Sigmoid colon (tissue), 7 donors: ENCODE results near the gene SLC19A1. TPM values are rescaled to one million over a fixed set of nuclear protein-coding genes. Genes with fewer than 3 reads are reported as not detected.

Source experiments
- DNase-seq: peaks from one replicate; pipeline ENCODE4 v3.0.0-alpha.2; 2019
- H3K27ac ChIP-seq, 4 donors: fragments of 200-600 bp; sonication (generic); one replicate each; pipeline ENCODE4 v1.5.1; 2016 to 2019; ENCODE audit warnings: mild to moderate bottlenecking in 1 of 4
- H3K27me3 ChIP-seq, 3 donors: fragments of 200-600 bp; sonication (generic); one replicate each; pipeline ENCODE4 v1.5.1; 2019; ENCODE audit warnings: mild to moderate bottlenecking in 1 of 3
- H3K36me3 ChIP-seq, 4 donors: fragments of 200-600 bp; sonication (generic); one replicate each; pipeline ENCODE4 v1.5.1; 2016 to 2019
- H3K4me1 ChIP-seq, 4 donors: fragments of 200-600 bp; sonication (generic); one replicate each; pipeline ENCODE4 v1.5.1; 2017 to 2019
- H3K4me3 ChIP-seq, 4 donors: fragments of 200-600 bp; sonication (generic); one replicate each; pipeline ENCODE4 v1.5.1; 2017 to 2019; ENCODE audit warnings: mild to moderate bottlenecking in 2 of 4, moderate library complexity in 1 of 4
- H3K9me3 ChIP-seq, 4 donors: fragments of 200-600 bp in 3 of 4; sonication (generic) in 3 of 4; one replicate each; pipeline versions ENCODE4 v1.5.1 to v1.6.1; 2013 to 2019
- EP300 ChIP-seq, 4 donors: sonication (generic); formaldehyde crosslinking; IDR thresholded peaks; one replicate each; pipeline ENCODE4 v1.6.1; 2017; ENCODE audit warnings: antibody characterized with exemption in 4 of 4
- POLR2A ChIP-seq, 2 donors: fragments of 450-650 bp; IDR thresholded peaks; one replicate each; pipeline ENCODE4 v1.6.1; 2016; ENCODE audit warnings: antibody characterized with exemption in 2 of 2, mild to moderate bottlenecking in 2 of 2, moderate library complexity in 2 of 2
- POLR2AphosphoS5 ChIP-seq, 4 donors: sonication (generic); formaldehyde crosslinking; IDR thresholded peaks; one replicate each; pipeline ENCODE4 v1.6.1; 2017; ENCODE audit warnings: antibody characterized with exemption in 4 of 4
- WGBS, 2 donors: extraction: QIAGEN DNeasy Blood & Tissue Kit; methylation state at CpG; one replicate each; pipeline ENCODE4 v1.1.7; 2013; 5-methylcytosine and 5-hydroxymethylcytosine counted together
- intact Hi-C: fragments of 100-400 bp; cut with DNase I; formaldehyde crosslinking; loops from one replicate; pipeline ENCODE4 v1.15.1; 2023
- polyA plus RNA-seq, 3 donors: library from polyadenylated mRNA; stranded (reverse); fragments of 200-250 nt; gene quantifications; one replicate each; pipeline ENCODE4 v1.2.3, GENCODE V29; 2013
- total RNA-seq, 4 donors: library from RNA; depleted of rRNA; stranded (reverse); fragments of >200 nt; gene quantifications; one replicate each; pipeline ENCODE4 v1.1.0, GENCODE V29; 2016
- TF ChIP-seq, protein P1 (sequence below), 4 experiments: fragments of 450-650 bp in 3 of 4; fragments of 200-600 bp in 1 of 4; IDR thresholded peaks; one replicate each; pipeline ENCODE4 v1.5.1; 2016 to 2019; ENCODE audit warnings: antibody characterized with exemption in 4 of 4, mild to moderate bottlenecking in 3 of 4, moderate library complexity in 2 of 4
- donor health status: healthy with polysubstance abuse.
- donor health status: Bipolar disorder and iron deficiency.
- donor health status: healthy.

SLC19A1 gene
- total and polyA plus RNA-seq, 7 donors = 1.8 to 10.7 (median 2.5) TPM

DNA sequence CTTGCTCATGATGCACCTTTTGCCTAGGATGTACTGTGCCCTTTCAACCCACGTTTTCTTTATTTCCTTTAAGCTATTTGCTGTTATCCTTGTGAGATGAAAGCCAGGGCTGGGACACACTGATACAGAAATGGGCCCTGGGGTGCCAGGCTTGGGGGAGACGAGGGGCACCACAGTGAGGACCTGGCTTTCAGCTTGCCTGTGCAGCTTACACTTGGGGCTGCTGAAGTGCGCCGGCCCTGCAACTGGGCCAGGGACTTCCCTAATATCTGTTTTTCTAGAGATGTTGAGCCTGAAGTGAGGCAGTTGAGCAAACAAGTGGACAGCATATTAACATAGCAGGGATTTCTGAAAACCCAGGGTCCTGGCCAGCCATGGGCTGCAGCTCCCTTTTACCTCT lies 42.5 kb upstream of the SLC19A1 start:
- intact Hi-C loops = no loop called here
- H3K27me3 ChIP-seq = no peaks in the 10 kb centered on the region
- H3K36me3 ChIP-seq = no peaks in the 10 kb centered on the region
- peaks cover 0 to 3% (median under 1%) of the 10 kb centered on the region in 4 donors for H3K4me1 ChIP-seq
- no peak overlapping the region for H3K27ac ChIP-seq
- H3K4me3 ChIP-seq = no peak overlapping the region
- TF ChIP-seq POLR2A (IDR thresholded peaks at IDR 0.05) (no peak), POLR2AphosphoS5 (IDR thresholded peaks at IDR 0.05) (no peak), EP300 (IDR thresholded peaks at IDR 0.05) (no peak)
- TF ChIP-seq, protein P1, sequence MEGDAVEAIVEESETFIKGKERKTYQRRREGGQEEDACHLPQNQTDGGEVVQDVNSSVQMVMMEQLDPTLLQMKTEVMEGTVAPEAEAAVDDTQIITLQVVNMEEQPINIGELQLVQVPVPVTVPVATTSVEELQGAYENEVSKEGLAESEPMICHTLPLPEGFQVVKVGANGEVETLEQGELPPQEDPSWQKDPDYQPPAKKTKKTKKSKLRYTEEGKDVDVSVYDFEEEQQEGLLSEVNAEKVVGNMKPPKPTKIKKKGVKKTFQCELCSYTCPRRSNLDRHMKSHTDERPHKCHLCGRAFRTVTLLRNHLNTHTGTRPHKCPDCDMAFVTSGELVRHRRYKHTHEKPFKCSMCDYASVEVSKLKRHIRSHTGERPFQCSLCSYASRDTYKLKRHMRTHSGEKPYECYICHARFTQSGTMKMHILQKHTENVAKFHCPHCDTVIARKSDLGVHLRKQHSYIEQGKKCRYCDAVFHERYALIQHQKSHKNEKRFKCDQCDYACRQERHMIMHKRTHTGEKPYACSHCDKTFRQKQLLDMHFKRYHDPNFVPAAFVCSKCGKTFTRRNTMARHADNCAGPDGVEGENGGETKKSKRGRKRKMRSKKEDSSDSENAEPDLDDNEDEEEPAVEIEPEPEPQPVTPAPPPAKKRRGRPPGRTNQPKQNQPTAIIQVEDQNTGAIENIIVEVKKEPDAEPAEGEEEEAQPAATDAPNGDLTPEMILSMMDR (IDR thresholded peaks at IDR 0.05) = no peak
- WGBS, 2 donors = 75 to 87% methylated on average over 4 of the region's 4 CpGs
- DNase-seq = no peak
- H3K9me3 ChIP-seq = peaks cover 5 to 17% (median 13%) of the 10 kb centered on the region in 4 donors

DNA sequence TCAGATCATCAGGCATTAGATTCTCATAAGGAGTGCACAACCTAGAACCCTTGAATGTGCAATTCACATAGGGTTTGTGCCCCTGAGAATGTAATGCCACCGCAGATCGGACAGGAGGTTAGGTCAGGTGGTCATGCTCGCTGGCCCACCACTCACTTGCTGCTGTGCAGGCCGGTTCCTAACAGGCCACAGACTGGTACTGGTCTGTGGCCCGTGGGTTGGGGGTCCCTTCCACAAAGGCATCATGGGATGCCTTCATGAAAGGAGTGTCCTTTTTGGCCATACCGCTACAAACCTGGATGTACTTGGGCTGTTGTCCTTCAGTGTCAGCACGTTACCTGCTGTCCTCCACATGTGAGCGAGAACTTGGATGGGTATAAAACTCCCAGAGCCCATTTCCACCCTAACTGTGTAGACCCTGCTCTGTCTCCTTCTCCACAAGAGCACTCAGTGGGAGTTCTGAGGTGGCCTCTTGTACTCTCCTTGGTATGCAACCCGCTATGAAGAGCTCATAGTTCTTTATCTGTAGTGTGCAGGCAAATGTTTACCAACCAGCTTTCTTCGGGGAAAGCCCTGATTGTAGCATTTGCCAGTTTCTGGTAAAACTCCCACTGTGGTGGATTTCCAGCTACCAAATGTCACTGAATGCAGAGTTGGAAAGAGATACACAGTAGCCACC lies 41.7 kb upstream of the SLC19A1 start:
- 73 to 87% methylated on average over 10 of the region's 10 CpGs for WGBS, 2 donors
- Histone ChIP-seq H3K27me3 (no peaks in the 10 kb centered on the region), H3K9me3 (peaks cover 5 to 17% (median 13%) of the 10 kb centered on the region in 4 donors), H3K27ac (no peak overlapping the region), H3K4me3 (no peak overlapping the region), H3K4me1 (no peaks in the 10 kb centered on the region), H3K36me3 (no peaks in the 10 kb centered on the region)
- DNase-seq = no peak
- intact Hi-C loops = no loop called here
- TF ChIP-seq EP300 (IDR thresholded peaks at IDR 0.05) (no peak), POLR2A (IDR thresholded peaks at IDR 0.05) (no peak), POLR2AphosphoS5 (IDR thresholded peaks at IDR 0.05) (no peak)
- TF ChIP-seq, protein P1 (IDR thresholded peaks at IDR 0.05) = no peak

DNA sequence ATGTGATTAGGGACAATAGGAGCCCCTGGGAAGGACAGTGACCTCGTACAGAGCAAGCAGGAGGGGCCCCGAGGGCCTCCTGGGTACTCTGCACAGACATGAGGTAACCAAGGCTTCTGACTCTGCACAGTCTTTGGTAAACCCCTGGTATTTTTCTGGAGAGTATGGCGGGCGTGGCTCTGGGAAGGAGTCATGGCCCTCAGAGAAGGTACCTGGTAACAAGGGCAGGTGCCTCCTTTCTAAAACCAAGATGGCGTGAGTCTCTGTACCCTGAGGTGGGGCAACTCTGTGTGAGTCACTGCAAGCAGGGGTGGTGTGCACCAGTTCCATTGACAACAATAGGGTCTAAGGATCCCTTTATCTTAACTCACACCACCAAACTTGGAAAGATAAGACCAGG lies 39.9 kb upstream of the SLC19A1 start:
- DNase-seq = no peak
- intact Hi-C loops = no loop called here
- no peak for TF ChIP-seq EP300 (IDR thresholded peaks at IDR 0.05)
- TF ChIP-seq, protein P1 (IDR thresholded peaks at IDR 0.05) = no peak
- Histone ChIP-seq H3K27me3 (no peaks in the 10 kb centered on the region), H3K4me3 (no peak overlapping the region), H3K9me3 (peaks cover 5 to 17% (median 10%) of the 10 kb centered on the region in 4 donors), H3K27ac (no peak overlapping the region), H3K36me3 (no peaks in the 10 kb centered on the region), H3K4me1 (no peaks in the 10 kb centered on the region)
- WGBS, 2 donors = 77 to 87% methylated on average over 5 of the region's 5 CpGs

DNA sequence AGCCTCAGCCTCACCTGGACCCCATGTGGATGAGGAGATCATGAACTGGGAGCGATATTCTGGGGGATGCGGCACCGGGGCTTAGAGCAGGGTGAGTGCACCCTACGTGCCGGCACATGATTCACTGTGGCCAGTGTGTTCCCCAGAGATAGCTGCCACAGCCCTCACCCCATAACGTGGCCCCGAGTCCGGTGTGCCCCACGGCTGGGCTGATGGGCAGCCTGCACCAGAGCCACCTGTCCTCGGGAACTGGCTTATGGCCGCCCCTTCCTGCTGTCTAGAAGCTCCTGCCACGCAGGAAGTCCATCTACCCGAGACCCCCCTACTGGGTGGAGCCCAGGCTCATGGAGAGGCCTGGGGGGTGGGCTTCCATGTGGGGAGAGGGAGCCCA lies 39.1 kb upstream of the SLC19A1 start:
- intact Hi-C loops = no loop called here
- TF ChIP-seq POLR2A (IDR thresholded peaks at IDR 0.05) = no peak
- TF ChIP-seq, protein P1 (IDR thresholded peaks at IDR 0.05) = no peak
- no peak for TF ChIP-seq EP300 (IDR thresholded peaks at IDR 0.05)
- TF ChIP-seq POLR2AphosphoS5 (IDR thresholded peaks at IDR 0.05) = no peak
- Histone ChIP-seq H3K4me3 (no peak overlapping the region), H3K27ac (no peak overlapping the region), H3K9me3 (peaks cover 3 to 10% (median 4%) of the 10 kb centered on the region in 4 donors), H3K27me3 (no peaks in the 10 kb centered on the region), H3K36me3 (no peaks in the 10 kb centered on the region), H3K4me1 (no peaks in the 10 kb centered on the region)
- 78 to 86% methylated on average over 13 of the region's 13 CpGs for WGBS, 2 donors
- DNase-seq = peak; percentile 43
